Ishikawa (cell line): ENCODE data around the gene NFIX.

Source experiments
- CEBPB ChIP-seq: IDR thresholded peaks from 2 replicates; pipeline ENCODE4 v1.6.1; 2012
- MAX ChIP-seq: IDR thresholded peaks from 2 replicates; pipeline ENCODE4 v1.6.1; 2012
- REST ChIP-seq: IDR thresholded peaks from 2 replicates; pipeline ENCODE4 v1.6.1; 2012; ENCODE audit warnings: low read depth, mild to moderate bottlenecking
- TAF1 ChIP-seq: IDR thresholded peaks from 2 replicates; pipeline ENCODE4 v1.6.1; 2012; ENCODE audit warnings: low read depth, mild to moderate bottlenecking

DNA sequence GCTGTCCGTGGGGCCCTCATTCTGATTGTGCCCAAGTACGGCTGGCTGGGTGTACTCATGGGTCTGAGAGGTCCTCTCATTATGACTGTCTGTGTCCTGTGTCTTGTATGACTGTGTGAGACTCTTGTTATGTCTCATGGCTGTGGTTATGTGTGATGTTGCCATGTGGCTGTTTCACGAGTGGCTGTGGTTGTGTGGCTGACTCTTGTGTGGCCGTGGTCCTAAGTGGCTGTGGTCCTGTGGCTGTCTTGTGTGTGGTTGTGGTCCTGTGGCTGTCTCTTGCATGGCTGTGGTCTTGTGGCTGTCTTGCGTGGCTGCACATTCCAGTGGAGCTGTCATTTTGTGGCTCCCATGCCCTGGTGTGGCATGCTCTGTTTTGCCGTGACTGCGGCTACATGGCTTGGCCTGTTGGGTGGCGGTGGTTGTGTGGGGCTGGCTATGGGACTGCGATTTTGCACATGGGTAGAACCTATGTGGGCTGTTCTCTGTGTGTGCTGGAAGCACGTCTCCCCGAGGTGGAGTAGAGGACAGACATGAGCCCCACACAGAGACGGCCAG, 104.8 kb downstream of the NFIX start:
- TF ChIP-seq MAX = no peak
- TF ChIP-seq CEBPB = no peak
- no peak for TF ChIP-seq REST
- no peak for TF ChIP-seq TAF1
